A673 (cell line): ENCODE results near the gene ITGB6. TPM values are rescaled to one million over a fixed set of nuclear protein-coding genes. Genes with fewer than 3 reads are reported as not detected.
"Not testable (repeated sequence)": the region's sequence is repeated elsewhere in the genome, so short reads cannot be mapped to it uniquely, and the experiment has no call there.

ENCODE experiments used
- BruUV-seq: library from RNA; stranded (reverse); fragments of 400-500 nt; replicated peaks from 2 replicates; lab custom pipeline; 2021; lab: Mats Ljungman, UMichigan
- CTCF ChIA-PET: fragments of 300-600 bp; sonication (Branson Sonifier 250); formaldehyde crosslinking; loops from one replicate; lab custom pipeline; 2022; ENCODE audit warnings: antibody characterized with exemption; lab: Charles Lee
- POLR2A ChIA-PET: fragments of 300-600 bp; sonication (Branson Sonifier 250); formaldehyde crosslinking; loops from one replicate; lab custom pipeline; 2022; ENCODE audit warnings: antibody characterized with exemption; ENCODE audit not compliant: low non-redundant PET; lab: Charles Lee
- DNase-seq: peaks from one replicate; pipeline ENCODE4 v3.0.0-alpha.2; 2015; ENCODE audit warnings: low spot score
- H3K27ac ChIP-seq: fragments of 200-600 bp; sonication (generic); 2 replicates; pipeline ENCODE4 v1.5.1; 2016; ENCODE audit warnings: mixed run types, low read depth, mild to moderate bottlenecking, mixed read lengths, antibody characterized with exemption, low read length; ENCODE audit not compliant: poor library complexity, severe bottlenecking
- H3K27me3 ChIP-seq: fragments of 200-600 bp; sonication (generic); replicated peaks from 2 replicates; pipeline ENCODE4 v1.6.1; 2017; ENCODE audit warnings: mixed run types, low read depth, mild to moderate bottlenecking, mixed read lengths, antibody characterized with exemption, low read length; ENCODE audit not compliant: insufficient read depth, poor library complexity
- H3K36me3 ChIP-seq: fragments of 200-600 bp; sonication (generic); 2 replicates; pipeline ENCODE4 v1.6.1; 2016; ENCODE audit warnings: mixed run types, mild to moderate bottlenecking, mixed read lengths, antibody characterized with exemption, low read length; ENCODE audit not compliant: insufficient read depth, poor library complexity, severe bottlenecking
- H3K4me1 ChIP-seq: fragments of 200-600 bp; sonication (generic); 2 replicates; pipeline ENCODE4 v1.6.1; 2017; ENCODE audit warnings: mixed run types, mild to moderate bottlenecking, mixed read lengths, antibody characterized with exemption, low read length; ENCODE audit not compliant: insufficient read depth, poor library complexity, severe bottlenecking
- H3K4me3 ChIP-seq: fragments of 200-600 bp; sonication (generic); 2 replicates; pipeline ENCODE4 v1.5.1; 2016; ENCODE audit warnings: low read depth, mixed run types, mild to moderate bottlenecking, mixed read lengths, low read length; ENCODE audit not compliant: poor library complexity, severe bottlenecking
- H3K9me3 ChIP-seq: fragments of 200-600 bp; sonication (generic); 2 replicates; pipeline ENCODE4 v1.6.1; 2016; ENCODE audit warnings: mixed run types, low read depth, mild to moderate bottlenecking, mixed read lengths, antibody characterized with exemption, low read length; ENCODE audit not compliant: poor library complexity, severe bottlenecking
- CTCF ChIP-seq: fragments of 300-800, 200-600 bp; sonication (generic); conservative IDR thresholded peaks from 2 replicates; pipeline ENCODE4 v1.5.1; 2017; ENCODE audit warnings: low read depth, mild to moderate bottlenecking, antibody characterized with exemption, low read length, moderate library complexity, mixed read lengths
- EZH2 ChIP-seq: fragments of 200-600 bp; sonication (generic); IDR thresholded peaks from 2 replicates; pipeline ENCODE4 v1.6.1; 2017; ENCODE audit warnings: borderline replicate concordance, low read depth, mild to moderate bottlenecking, mixed read lengths, antibody characterized with exemption, low read length; ENCODE audit not compliant: poor library complexity, severe bottlenecking
- intact Hi-C: fragments of 100-400 bp; cut with micrococcal nuclease; formaldehyde crosslinking; loops from one replicate; pipeline ENCODE4 v1.10.0; 2022; ENCODE audit not compliant: unreplicated experiment
- total RNA-seq: library from RNA; stranded (reverse); gene quantifications from 2 replicates; pipeline ENCODE4 v1.2.3, GENCODE V29; 2021

Gene ITGB6
- total RNA-seq, 1 experiment from 2014 or later = not detected

- ChIA-PET POLR2A (no interaction called here), CTCF (no interaction called here)
- TF ChIP-seq EZH2 = no peak
- TF ChIP-seq CTCF = no peak
- intact Hi-C loops = no loop called here
- Histone ChIP-seq H3K4me1 (no peaks in the 10 kb centered on the region), H3K27me3 (no peaks in the 10 kb centered on the region), H3K27ac (no peak overlapping the region), H3K36me3 (no peaks in the 10 kb centered on the region), H3K4me3 (no peak overlapping the region), H3K9me3 (no peaks in the 10 kb centered on the region)
- DNase-seq = no peak
- BruUV-seq = no TSS peak
These were observed 41.9 kb downstream of the ITGB6 start for GRCh38 chr2:160157861-160158829.

GRCh38 chr2:160156665-160157064 lies 43.4 kb downstream of the ITGB6 start:
- no peaks in the 10 kb centered on the region for H3K9me3 ChIP-seq
- no peaks in the 10 kb centered on the region for H3K27me3 ChIP-seq
- no peak overlapping the region for H3K27ac ChIP-seq
- DNase-seq = no peak
- no peak for TF ChIP-seq EZH2
- no peak for TF ChIP-seq CTCF
- intact Hi-C loops = no loop called here
- H3K4me1 ChIP-seq = no peaks in the 10 kb centered on the region
- no peaks in the 10 kb centered on the region for H3K36me3 ChIP-seq
- BruUV-seq = no TSS peak
- H3K4me3 ChIP-seq = no peak overlapping the region
- ChIA-PET POLR2A (no interaction called here), CTCF (no interaction called here)

GRCh38 chr2:160156100-160156499 lies 44.0 kb downstream of the ITGB6 start:
- Histone ChIP-seq H3K27ac (no peak overlapping the region), H3K9me3 (no peaks in the 10 kb centered on the region), H3K4me3 (no peak overlapping the region), H3K4me1 (no peaks in the 10 kb centered on the region), H3K36me3 (no peaks in the 10 kb centered on the region), H3K27me3 (no peaks in the 10 kb centered on the region)
- ChIA-PET POLR2A (no interaction called here), CTCF (no interaction called here)
- DNase-seq = no peak
- no TSS peak for BruUV-seq
- intact Hi-C loops = no loop called here
- TF ChIP-seq CTCF (no peak), EZH2 (no peak)

- POLR2A ChIA-PET, H3K4me1 ChIP-seq, DNase-seq, H3K27ac ChIP-seq, CTCF ChIA-PET, intact Hi-C loops, BruUV-seq, H3K4me3 ChIP-seq, H3K36me3 ChIP-seq, H3K9me3 ChIP-seq: not testable (repeated sequence)
- H3K27me3 ChIP-seq = peaks cover 21% of the 10 kb centered on the region
These were observed 51.7 kb downstream of the ITGB6 start for GRCh38 chr2:160148419-160148818.
